RCC 7860 (cell line): ENCODE measurements around the gene TENT5A.
"Not testable (repeated sequence)": the region's sequence is repeated elsewhere in the genome, so short reads cannot be mapped to it uniquely, and the experiment has no call there.

Experiments
- DNase-seq: peaks from one replicate; pipeline ENCODE4 v3.0.0-alpha.2; 2015; ENCODE audit warnings: low spot score
- FAIRE-seq: peaks from 2 replicates; lab custom pipeline; 2012; peaks lifted over from hg19 to GRCh38; lab: Jason Lieb, UNC

The TENT5A gene

GRCh38 chr6:81751388-81752083 is 945 bp downstream of the TENT5A start:
- FAIRE-seq = no peak
- peak; percentile 4 for DNase-seq

GRCh38 chr6:81750681-81751387 is 1.6 kb downstream of the TENT5A start:
- FAIRE-seq (no peak), DNase-seq (no peak)

DNA sequence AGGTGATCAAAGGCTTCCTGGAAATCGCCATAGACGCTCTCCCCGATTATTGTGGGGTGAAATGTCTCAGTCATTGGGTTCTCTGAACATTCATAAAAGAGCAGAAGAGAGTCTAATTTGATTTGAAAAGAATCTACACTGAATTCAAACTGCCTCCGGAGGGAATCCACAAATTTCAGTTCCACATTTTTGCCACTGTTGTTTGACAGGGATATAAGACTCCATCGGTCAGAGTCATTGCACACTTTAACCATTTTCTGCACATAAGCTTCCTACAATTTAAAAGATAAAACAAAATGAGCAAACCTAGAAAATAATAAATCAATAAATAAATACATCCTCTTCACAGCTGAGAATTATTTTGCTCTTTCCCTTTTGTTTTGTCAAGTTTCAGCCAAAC is 2.3 kb downstream of the TENT5A start:
- FAIRE-seq = no peak
- DNase-seq = no peak

- FAIRE-seq = no peak
These were observed 2.8 kb downstream of the TENT5A start for GRCh38 chr6:81749707-81750106.

GRCh38 chr6:81748994-81749393 is 3.5 kb downstream of the TENT5A start:
- DNase-seq = no peak
- FAIRE-seq = no peak

More at GRCh38 chr6:81749707-81750106, 2.8 kb downstream of the TENT5A start:
- DNase-seq = no peak

- FAIRE-seq = no peak
- no peak for DNase-seq
These were observed 5.2 kb downstream of the TENT5A start for GRCh38 chr6:81747327-81747726.

DNA sequence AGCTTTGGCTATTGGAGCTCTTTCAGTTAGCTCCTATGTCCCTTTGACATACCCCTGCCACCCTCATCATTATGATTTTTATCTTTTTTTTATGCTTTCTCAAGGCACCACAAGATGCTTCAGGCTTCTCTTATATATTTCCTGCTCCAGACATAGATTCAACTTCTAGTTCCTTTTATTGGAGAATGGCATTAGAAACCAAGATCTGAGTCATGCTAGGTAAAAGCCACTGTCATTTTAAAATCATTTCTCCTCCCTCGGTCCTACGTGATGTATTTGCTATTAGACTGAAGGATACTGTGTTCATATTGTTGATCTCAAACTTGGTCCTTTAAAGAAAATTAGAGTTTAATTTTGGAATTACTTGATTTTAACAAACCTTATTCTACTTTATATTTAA is 8.3 kb downstream of the TENT5A start:
- FAIRE-seq = peak; percentile 50
- DNase-seq = no peak

GRCh38 chr6:81743649-81744048 is 8.8 kb downstream of the TENT5A start:
- no peak for FAIRE-seq

GRCh38 chr6:81741689-81742088 is 10.8 kb downstream of the TENT5A start:
- FAIRE-seq = no peak
- no peak for DNase-seq

More at GRCh38 chr6:81743649-81744048, 8.8 kb downstream of the TENT5A start:
- DNase-seq = peak; percentile 16

DNA sequence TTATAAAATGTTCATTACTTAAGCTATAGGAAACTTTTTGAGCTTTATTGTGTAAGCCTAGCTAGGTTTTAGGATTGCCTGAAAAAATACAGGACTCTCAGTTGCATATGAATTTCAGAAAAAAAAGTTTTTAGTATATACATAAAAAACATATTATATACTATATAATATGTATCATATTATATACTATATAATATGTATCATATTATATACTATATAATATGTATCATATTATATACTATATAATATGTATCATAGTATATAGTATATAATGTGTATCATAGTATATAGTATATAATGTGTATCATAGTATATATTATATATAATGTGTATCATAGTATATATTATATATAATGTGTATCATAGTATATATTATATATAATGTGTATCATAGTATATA is 11.9 kb downstream of the TENT5A start:
- not testable (repeated sequence) for DNase-seq
- peak; percentile 99 for FAIRE-seq

DNA sequence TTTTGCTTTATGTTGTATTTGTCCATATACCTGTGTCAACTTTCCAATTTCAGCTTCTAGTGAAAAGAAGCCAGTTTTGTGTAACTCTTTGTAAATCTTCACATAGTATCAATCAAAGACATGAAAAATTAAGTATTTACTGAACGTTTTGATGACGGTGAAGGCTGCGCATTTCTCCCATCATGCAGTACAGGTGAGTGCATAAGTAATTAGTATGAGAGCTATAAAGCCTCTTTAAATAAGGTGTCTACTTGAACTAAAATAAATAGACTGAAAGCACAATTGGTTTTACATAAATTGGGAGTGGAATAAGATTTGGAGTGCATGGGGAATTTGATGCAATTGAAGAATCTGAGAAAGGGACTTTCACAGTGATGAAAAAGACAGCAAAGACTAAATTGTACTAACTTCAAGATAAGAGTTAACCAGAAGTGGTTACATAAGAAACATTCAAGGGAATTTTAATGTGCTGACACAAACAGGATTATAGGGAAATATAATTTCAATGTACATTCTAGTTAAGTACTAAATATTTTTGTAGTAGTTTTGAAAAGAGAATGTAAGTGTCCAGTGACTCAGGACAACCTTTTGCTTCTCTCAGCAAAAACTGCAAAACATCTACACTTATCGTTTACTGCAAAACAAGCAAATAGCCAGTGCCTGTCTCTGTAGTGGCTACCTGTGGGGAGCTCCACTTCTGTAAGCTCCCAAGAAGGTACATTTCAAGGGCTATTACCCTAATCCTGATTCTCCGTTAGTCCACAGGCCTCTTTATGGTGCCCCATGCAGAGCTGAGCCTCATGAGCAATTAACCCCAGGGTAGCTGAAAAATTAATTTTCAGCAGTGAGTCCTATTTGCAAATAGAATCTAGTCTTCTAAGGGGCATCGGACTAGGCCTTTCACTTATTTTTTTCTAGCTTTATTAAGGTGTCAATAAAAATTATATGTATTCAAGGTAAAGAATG is 13.0 kb downstream of the TENT5A start:
- DNase-seq = no peak

GRCh38 chr6:81736428-81736827 is 16.1 kb downstream of the TENT5A start:
- no peak for DNase-seq
- no peak for FAIRE-seq

More for the DNA sequence above, 13.0 kb downstream of the TENT5A start:
- no peak for FAIRE-seq

DNA sequence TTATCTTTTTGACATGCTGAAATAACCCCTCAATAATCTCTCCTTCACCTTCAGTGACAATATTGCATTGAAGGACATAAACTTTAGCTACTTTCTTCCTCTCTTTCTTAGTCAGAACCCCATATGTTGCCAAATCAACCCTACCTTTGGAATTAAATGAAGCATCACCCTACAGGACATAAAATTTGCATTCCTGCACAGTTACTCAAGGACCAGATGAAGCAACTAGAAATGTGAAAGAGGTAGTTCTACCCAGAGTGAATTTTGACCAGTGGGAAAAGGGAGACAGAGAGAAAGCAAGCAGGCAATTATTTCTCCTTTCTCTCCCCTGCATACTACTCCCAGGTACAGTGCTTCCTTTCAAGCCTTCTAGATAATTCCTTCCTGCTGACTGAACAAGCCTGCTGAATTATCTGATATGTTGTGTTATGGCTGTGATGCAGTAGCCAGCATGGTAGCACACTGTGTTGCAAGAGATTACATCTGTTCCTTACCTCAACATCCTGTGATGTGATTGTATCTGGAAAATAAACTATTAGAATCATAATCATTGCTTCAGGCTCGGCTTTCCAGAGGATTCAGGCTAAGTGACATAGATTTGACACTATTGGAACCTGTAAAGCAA is 16.6 kb downstream of the TENT5A start:
- FAIRE-seq = no peak
- DNase-seq = no peak

DNA sequence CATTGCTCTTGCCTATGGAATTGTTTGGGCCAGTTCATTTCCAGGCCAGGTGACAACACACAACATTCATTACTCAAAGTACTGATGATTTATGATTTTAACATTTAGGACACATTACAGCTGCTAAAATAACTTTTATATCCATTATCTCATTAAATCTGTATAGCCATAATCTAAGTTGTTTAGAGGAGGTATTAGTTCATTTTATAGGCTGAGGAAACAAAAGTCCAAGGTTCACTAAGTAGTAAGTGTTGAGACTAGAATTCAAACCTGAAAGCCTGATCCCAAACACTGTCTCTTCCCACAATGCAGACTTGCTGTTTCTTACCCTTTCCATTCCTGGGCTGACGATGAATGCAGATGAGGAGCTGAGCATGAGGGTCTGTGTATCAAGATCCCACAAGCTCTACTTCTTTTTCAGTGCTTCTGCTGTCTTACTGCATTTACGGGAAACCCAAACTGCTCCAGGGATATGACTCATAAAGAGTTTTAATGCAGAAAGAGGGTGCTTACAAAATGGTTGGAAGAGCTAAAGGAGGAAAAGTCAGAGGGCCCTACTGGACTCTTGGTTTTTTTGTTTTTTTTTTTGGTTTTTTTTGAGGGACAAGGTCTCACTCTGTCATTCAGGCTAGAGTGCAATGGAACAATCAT is 17.9 kb downstream of the TENT5A start:
- FAIRE-seq = no peak

GRCh38 chr6:81734081-81734480 is 18.4 kb downstream of the TENT5A start:
- FAIRE-seq (no peak), DNase-seq (no peak)

More for the DNA sequence above, 17.9 kb downstream of the TENT5A start:
- no peak for DNase-seq

DNA sequence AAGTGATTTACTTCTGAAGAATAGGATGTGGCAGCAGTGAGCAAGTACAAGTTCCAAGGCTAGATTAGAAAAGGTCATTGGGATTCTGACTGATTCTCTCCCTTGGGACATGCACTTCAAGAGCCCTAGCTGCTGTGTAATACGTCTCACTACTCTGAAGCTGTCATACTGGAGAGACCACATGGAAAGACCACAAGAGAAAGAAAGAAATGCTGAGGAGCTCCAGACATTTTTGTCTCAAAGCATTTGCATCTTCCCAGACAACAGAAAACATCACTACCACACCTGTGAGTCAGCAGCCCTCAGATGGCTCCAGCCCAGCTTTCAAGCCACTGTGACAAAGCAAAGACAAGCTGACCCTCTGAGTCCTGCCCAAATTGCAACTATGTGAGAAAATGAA is 20.7 kb downstream of the TENT5A start:
- FAIRE-seq (no peak), DNase-seq (no peak)

DNA sequence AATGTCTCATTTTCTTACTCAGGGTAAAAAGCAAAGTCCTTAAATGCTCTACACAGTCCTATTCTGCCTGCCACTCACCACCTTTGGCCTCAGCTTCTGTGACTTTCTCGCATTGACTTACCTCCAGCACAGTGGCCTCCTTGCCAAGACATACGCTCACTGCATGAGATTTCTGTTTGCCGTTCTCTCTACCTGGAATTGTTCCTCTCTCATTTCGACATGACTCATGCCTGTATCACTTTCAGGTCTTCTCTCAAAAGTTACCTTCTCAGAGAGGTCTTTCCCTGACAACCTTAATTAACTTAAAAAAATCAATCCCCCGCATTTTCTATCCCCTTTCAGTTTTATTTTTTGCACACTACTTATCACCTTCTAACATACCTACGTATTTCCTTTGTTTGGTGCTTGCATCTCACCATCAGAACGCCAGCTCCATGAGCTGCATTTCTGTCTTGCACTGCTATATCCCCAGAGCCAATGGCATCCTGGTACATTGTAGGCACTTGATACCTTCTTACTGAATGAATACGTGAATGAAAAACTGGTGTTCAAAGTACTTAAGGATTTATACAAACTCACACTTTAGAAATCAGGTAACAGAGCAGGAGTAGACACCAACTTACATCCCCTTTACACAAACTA is 24.5 kb downstream of the TENT5A start:
- no peak for DNase-seq
- FAIRE-seq = no peak

DNA sequence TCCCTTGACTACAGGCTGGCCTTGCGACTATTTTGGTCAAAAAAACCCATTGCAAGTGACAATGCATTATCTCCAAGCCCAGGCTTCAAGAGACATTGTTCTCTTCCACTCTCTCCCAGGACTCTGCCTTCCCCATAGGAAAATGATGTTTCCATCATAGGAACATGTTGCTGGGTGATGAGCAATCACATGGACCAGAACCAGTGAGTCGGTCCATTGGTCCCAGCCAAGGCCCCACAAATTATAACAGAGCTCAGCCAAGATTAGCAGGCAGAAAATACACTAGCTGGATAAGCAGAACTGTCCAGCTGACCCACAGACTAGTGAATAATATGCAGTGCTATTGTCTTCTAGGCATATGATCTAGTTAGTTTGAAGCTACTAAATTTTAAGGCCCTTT is 27.4 kb downstream of the TENT5A start:
- FAIRE-seq = no peak
- no peak for DNase-seq

DNA sequence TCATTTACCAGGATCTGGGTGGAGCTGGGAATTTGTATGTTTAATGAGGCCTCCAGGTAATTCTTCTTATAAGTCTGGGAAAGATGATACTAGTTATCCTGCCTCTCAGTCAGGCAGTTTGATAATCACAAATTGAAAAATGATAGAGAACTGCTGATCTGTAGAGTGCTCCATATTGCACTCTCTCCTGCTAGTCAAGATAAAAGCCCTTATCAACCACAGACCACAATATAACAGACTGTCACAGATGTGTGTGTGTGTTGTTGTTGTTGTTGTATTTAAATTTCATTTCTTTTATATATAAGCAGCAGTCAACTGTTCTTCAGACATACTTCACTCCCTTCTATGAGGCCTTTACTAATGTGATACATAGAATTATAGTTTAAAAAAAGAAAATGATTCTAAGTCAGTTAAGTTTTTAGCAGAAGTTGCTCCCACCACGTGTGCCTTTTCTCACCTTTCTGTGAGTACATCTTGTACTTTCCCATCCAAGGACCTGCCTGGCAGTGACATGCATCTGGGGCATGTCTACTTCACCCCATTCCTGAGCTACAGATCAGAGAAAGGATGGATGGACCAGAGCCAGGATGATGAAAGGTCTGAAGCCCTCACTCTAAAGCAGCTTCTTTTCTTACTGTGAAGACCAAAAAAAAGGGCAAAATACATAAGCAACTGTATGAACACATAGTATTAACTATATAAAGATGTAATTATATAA is 29.8 kb downstream of the TENT5A start:
- FAIRE-seq (no peak), DNase-seq (no peak)
